Keratinocyte (primary cell): Measurements from ENCODE around the gene DCAF8. TPM values are rescaled to one million over a fixed set of nuclear protein-coding genes. Genes with fewer than 3 reads are reported as not detected.

Experiments
- DNase-seq: peaks from one replicate; pipeline ENCODE4 v3.0.0-alpha.2; 2011; ENCODE audit warnings: low read depth, missing footprints, low spot score
- FAIRE-seq: peaks from 2 replicates; lab custom pipeline; 2011; peaks lifted over from hg19 to GRCh38; lab: Jason Lieb, UNC
- H2AFZ ChIP-seq: 2 replicates; pipeline ENCODE4 v1.6.0; 2012; ENCODE audit warnings: low read length, control low read depth, inconsistent platforms; ENCODE audit not compliant: control insufficient read depth
- H3K27ac ChIP-seq: 2 replicates; pipeline ENCODE4 v1.5.1; 2011; ENCODE audit warnings: low read length; ENCODE audit not compliant: control insufficient read depth, insufficient read depth
- H3K27me3 ChIP-seq: 3 replicates; pipeline ENCODE4 v1.6.0; 2011; ENCODE audit warnings: low read length; ENCODE audit not compliant: control insufficient read depth, insufficient read depth; ENCODE audit errors: extremely low read depth
- H3K36me3 ChIP-seq, 2 experiments: 2 replicates in 1 of 2; 3 replicates in 1 of 2; pipeline ENCODE4 v1.5.1; 2011; ENCODE audit warnings: low read length in 2 of 2, mild to moderate bottlenecking in 1 of 2; ENCODE audit not compliant: control insufficient read depth in 2 of 2, insufficient read depth in 2 of 2; ENCODE audit errors: extremely low read depth in 1 of 2
- H3K4me1 ChIP-seq: 3 replicates; pipeline ENCODE4 v1.5.1; 2011; ENCODE audit warnings: low read length; ENCODE audit not compliant: control insufficient read depth, insufficient read depth; ENCODE audit errors: extremely low read depth
- H3K4me2 ChIP-seq: 3 replicates; pipeline ENCODE4 v1.6.0; 2011; ENCODE audit warnings: low read depth, low read length; ENCODE audit not compliant: control insufficient read depth, insufficient read depth; ENCODE audit errors: extremely low read depth
- H3K4me3 ChIP-seq, 3 experiments: fragments of 200-600 bp in 1 of 3; sonication (generic) in 1 of 3; 2 replicates in 2 of 3; 3 replicates in 1 of 3; pipeline ENCODE4 v1.5.1; 2011 to 2016; ENCODE audit warnings: low read length in 3 of 3, mild to moderate bottlenecking in 3 of 3, control low read depth in 2 of 3, inconsistent platforms in 1 of 3, low read depth in 1 of 3, mixed read lengths in 1 of 3, mixed run types in 1 of 3, moderate library complexity in 1 of 3; ENCODE audit not compliant: control insufficient read depth in 2 of 3, insufficient read depth in 2 of 3; ENCODE audit errors: extremely low read depth in 1 of 3
- H3K79me2 ChIP-seq: 2 replicates; pipeline ENCODE4 v1.6.0; 2012; ENCODE audit warnings: low read length; ENCODE audit not compliant: control insufficient read depth, insufficient read depth
- H3K9ac ChIP-seq: 3 replicates; pipeline ENCODE4 v1.6.0; 2011; ENCODE audit warnings: low read length; ENCODE audit not compliant: control insufficient read depth, insufficient read depth; ENCODE audit errors: extremely low read depth
- H3K9me1 ChIP-seq: 3 replicates; pipeline ENCODE4 v1.6.0; 2011; ENCODE audit warnings: low read length; ENCODE audit not compliant: control insufficient read depth, insufficient read depth; ENCODE audit errors: extremely low read depth
- H3K9me3 ChIP-seq: 2 replicates; pipeline ENCODE4 v1.5.1; 2012; ENCODE audit warnings: low read depth, low read length; ENCODE audit not compliant: control insufficient read depth
- H4K20me1 ChIP-seq: 3 replicates; pipeline ENCODE4 v1.6.0; 2011; ENCODE audit warnings: low read length; ENCODE audit not compliant: control insufficient read depth, insufficient read depth; ENCODE audit errors: extremely low read depth
- EZH2 ChIP-seq: IDR thresholded peaks from one replicate; pipeline ENCODE4 v1.6.1; 2012; ENCODE audit warnings: inconsistent platforms, mild to moderate bottlenecking, low read length, moderate library complexity
- dilution Hi-C: fragments of 300-500 bp; cut with MboI; formaldehyde crosslinking; loops from one replicate; pipeline ENCODE4 v1.7.0; 2020; ENCODE audit warnings: low sequenced_read_pairs; ENCODE audit not compliant: extremely low pct_ligation_motif_present
- polyA plus RNA-seq, 5 experiments: library from polyadenylated mRNA; depleted of rRNA in 3 of 5; stranded (reverse) in 3 of 5; stranded (forward) in 1 of 5; unstranded in 1 of 5; fragments of >200 nt; gene quantifications; 1 replicate in 1 of 5; 2 replicates in 3 of 5; 3 replicates in 1 of 5; pipeline versions ENCODE4 v1.2.1 to v1.2.3, GENCODE V29; 2011 to 2012; ENCODE audit warnings: missing spikeins in 2 of 5, low read depth in 1 of 5, low replicate concordance in 1 of 5
- TF ChIP-seq, protein P1 (sequence below), 3 experiments: IDR thresholded peaks in 1 of 3; conservative IDR thresholded peaks in 1 of 3; optimal IDR thresholded peaks in 1 of 3; 2 replicates in 2 of 3; 3 replicates in 1 of 3; pipeline versions ENCODE3 to v1.5.1; 2011; ENCODE audit warnings: low read length in 3 of 3, mild to moderate bottlenecking in 3 of 3, moderate library complexity in 2 of 3, control low read depth in 1 of 3, inconsistent platforms in 1 of 3; ENCODE audit not compliant: insufficient read depth in 2 of 3; ENCODE audit errors: extremely low read depth in 1 of 3

The DCAF8 gene
- polyA plus RNA-seq, 1 donor (not counting 4 experiments of a cell fraction or from before 2014, with no cell fraction given): 81.2 TPM

DNA sequence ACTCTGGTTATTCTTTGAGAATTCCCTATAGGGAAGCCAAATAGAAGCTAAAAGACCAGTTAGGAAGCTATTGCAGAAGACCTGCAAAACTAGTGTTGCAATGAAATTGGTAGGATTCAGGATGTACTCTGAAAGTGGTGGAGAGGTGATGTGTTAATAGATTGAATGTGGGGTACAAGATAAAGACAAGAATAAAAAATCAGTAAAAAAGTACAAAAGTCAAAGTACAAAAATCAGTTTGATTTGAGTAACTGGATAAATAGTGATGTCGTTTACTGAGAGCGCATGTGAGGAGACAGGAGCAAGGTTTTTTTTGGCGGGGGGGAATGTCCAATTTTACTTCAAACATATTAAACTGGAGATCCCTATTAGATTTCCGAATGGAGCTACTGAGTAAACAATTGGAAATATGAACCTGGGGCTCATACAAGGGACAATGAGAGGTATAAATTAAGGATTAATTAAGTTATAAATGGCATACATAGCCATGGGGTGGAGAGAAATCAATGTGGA lies 2.5 kb upstream of the DCAF8 start:
- H3K79me2 ChIP-seq: peaks cover 24% of the 10 kb centered on the region
- H3K4me2 ChIP-seq: no peak overlapping the region
- H3K9ac ChIP-seq: no peak overlapping the region
- peaks cover 17% of the 10 kb centered on the region for H3K4me1 ChIP-seq
- dilution Hi-C loops: no loop called here
- no peaks in the 10 kb centered on the region for H3K9me3 ChIP-seq
- no peak overlapping the region for H3K4me3 ChIP-seq
- FAIRE-seq (no peak), DNase-seq (no peak)
- TF ChIP-seq, protein P1, sequence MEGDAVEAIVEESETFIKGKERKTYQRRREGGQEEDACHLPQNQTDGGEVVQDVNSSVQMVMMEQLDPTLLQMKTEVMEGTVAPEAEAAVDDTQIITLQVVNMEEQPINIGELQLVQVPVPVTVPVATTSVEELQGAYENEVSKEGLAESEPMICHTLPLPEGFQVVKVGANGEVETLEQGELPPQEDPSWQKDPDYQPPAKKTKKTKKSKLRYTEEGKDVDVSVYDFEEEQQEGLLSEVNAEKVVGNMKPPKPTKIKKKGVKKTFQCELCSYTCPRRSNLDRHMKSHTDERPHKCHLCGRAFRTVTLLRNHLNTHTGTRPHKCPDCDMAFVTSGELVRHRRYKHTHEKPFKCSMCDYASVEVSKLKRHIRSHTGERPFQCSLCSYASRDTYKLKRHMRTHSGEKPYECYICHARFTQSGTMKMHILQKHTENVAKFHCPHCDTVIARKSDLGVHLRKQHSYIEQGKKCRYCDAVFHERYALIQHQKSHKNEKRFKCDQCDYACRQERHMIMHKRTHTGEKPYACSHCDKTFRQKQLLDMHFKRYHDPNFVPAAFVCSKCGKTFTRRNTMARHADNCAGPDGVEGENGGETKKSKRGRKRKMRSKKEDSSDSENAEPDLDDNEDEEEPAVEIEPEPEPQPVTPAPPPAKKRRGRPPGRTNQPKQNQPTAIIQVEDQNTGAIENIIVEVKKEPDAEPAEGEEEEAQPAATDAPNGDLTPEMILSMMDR (optimal IDR thresholded peaks at IDR 0.05 in 1 of 3, IDR thresholded peaks at IDR 0.05 in 1 of 3, conservative IDR thresholded peaks at IDR 0.05 in 1 of 3; ENCODE audit: extremely low read depth in 1 of 3, insufficient read depth in 2 of 3, low read length in 3 of 3): no peak
- no peak for TF ChIP-seq EZH2
- H3K27me3 ChIP-seq: no peaks in the 10 kb centered on the region
- H4K20me1 ChIP-seq: peaks cover 6% of the 10 kb centered on the region
- H3K9me1 ChIP-seq: no peaks in the 10 kb centered on the region
- H3K36me3 ChIP-seq: peaks cover 0 to 1% of the 10 kb centered on the region in 2 experiments
- no peak overlapping the region for H2AFZ ChIP-seq
- no peak overlapping the region for H3K27ac ChIP-seq

DNA sequence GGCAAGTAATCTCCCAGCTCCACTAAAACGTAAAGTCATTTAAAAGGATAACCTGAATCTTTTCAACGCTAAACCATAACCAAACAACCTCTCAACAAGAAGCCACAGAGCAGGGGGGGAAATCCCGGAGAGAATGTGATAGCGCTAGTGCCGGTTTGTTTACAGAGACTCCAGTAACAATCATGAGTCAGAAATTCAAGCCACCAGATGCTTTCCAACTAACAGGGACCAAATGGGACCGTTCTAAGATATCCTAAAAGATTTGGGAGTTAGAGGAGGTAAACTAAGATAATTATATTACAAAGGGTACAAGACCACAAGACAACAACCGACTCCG lies 825 bp downstream of the DCAF8 start:
- Histone ChIP-seq H3K36me3 (peaks cover 1 to 7% of the 10 kb centered on the region in 2 experiments), H3K4me1 (peaks cover 28% of the 10 kb centered on the region)

More for the DNA sequence above, 825 bp downstream of the DCAF8 start:
- Histone ChIP-seq H2AFZ (peak overlapping the region; percentile 91), H3K79me2 (peaks cover 38% of the 10 kb centered on the region), H3K4me2 (peak overlapping the region; percentile 98), H3K27me3 (no peaks in the 10 kb centered on the region), H3K27ac (peak overlapping the region; percentile 100), H4K20me1 (peaks cover 6% of the 10 kb centered on the region), H3K9me3 (no peaks in the 10 kb centered on the region), H3K9ac (peak overlapping the region; percentile 100), H3K9me1 (no peaks in the 10 kb centered on the region), H3K4me3 (peak overlapping the region; percentile 95 to 100 (median 99))
- no peak for TF ChIP-seq EZH2
- TF ChIP-seq, protein P1 (optimal IDR thresholded peaks at IDR 0.05 in 1 of 3, IDR thresholded peaks at IDR 0.05 in 1 of 3, conservative IDR thresholded peaks at IDR 0.05 in 1 of 3; ENCODE audit: extremely low read depth in 1 of 3, insufficient read depth in 2 of 3, low read length in 3 of 3): no peak
- DNase-seq: no peak
- dilution Hi-C loops: no loop called here
- FAIRE-seq: no peak
